Measurements from ENCODE around the gene SLC25A23.
"Not testable (repeated sequence)": the region's sequence is repeated elsewhere in the genome, so short reads cannot be mapped to it uniquely, and the experiment has no call there.

Gene SLC25A23

GRCh38 chr19:6459262-6460098, at the start of gene SLC25A23:
Gene SLC25A23 (minus strand): TSS chr19:6459792. CDS start chr19:6459628, 164 bp downstream.
- peak; percentile 75 for DNase-seq (ENCODE audit: low read depth)
- no peak for TF ChIP-seq CTCF (IDR thresholded peaks at IDR 0.05; ENCODE audit: low read length, missing control alignments)
- H3K4me3 ChIP-seq (replicated peaks; ENCODE audit: low read depth, low read length), result peak within 1 kb of the TSS; percentile 70

GRCh38 chr19:6508028-6508771, 48.6 kb upstream of the SLC25A23 start:
- not testable (repeated sequence) for H3K4me3 ChIP-seq (replicated peaks; ENCODE audit: low read depth, low read length); DNase-seq (ENCODE audit: low read depth)

- TF ChIP-seq CTCF (IDR thresholded peaks at IDR 0.05; ENCODE audit: low read length, missing control alignments), result no peak
- H3K4me3 ChIP-seq (replicated peaks; ENCODE audit: low read depth, low read length), result no peak overlapping the region
- DNase-seq (ENCODE audit: low read depth), result no peak
These were observed 44.0 kb upstream of the SLC25A23 start for GRCh38 chr19:6503407-6504201.

- no peak for DNase-seq (ENCODE audit: low read depth)
- no peak within 1 kb of the TSS for H3K4me3 ChIP-seq (replicated peaks; ENCODE audit: low read depth, low read length)
These were observed 42.4 kb upstream of the SLC25A23 start, which contains the start of gene TUBB4A for GRCh38 chr19:6501740-6502648. Gene TUBB4A (minus strand): TSS chr19:6502309. CDS start chr19:6502212, 97 bp downstream.

GRCh38 chr19:6500837-6501739, 41.5 kb upstream of the SLC25A23 start:
- H3K4me3 ChIP-seq (replicated peaks; ENCODE audit: low read depth, low read length), result no peak overlapping the region
- no peak for TF ChIP-seq CTCF (IDR thresholded peaks at IDR 0.05; ENCODE audit: low read length, missing control alignments)
- DNase-seq (ENCODE audit: low read depth), result no peak

More at GRCh38 chr19:6501740-6502648, 42.4 kb upstream of the SLC25A23 start, which contains the start of gene TUBB4A:
- TF ChIP-seq CTCF (IDR thresholded peaks at IDR 0.05; ENCODE audit: low read length, missing control alignments), result no peak
